ENCODE results near the gene GFPT2.

DNA sequence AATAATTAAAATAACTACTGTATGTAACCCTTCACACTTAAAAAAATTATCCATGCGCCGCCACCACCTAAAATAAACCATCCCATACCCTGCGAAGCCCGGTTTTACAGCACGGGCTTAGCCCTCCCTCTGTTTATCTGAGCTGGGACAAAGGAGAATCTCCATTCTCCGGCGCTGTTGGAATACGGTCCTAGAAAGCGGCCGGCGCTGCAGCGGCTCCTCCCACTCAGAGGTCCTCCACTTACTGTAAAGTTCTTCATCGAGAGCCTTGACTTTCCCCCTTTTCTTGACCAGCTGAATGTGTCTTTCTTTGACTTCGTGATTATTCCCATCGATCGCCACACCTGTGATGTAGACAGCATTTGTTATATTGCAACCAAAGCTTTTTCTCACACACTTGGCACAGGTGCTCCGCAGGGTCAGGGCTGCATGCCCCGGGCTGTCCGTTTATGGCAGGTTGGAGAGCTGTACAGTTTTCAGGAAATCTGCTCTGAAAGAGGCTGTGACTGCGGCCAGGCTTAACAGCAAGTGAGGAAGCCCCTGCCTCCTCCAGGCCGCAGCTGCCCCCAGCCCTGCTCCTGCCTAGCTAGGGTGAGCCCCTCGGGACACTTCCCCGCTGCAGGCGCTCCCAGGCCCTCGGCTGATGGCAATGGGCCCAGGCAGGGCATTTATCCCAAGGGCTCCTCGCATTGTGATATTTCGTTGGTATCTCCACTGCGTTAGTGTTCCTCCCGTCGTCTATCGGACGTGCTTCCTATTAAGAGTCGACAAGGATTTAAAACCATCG is 16.7 kb downstream of the GFPT2 start:
- TF ChIP-seq RAD21 (CRISPR knock-in tag; conservative IDR thresholded peaks at IDR 0.05 in 1 of 2, IDR thresholded peaks at IDR 0.05 in 1 of 2): no peak
- TF ChIP-seq, protein P1, sequence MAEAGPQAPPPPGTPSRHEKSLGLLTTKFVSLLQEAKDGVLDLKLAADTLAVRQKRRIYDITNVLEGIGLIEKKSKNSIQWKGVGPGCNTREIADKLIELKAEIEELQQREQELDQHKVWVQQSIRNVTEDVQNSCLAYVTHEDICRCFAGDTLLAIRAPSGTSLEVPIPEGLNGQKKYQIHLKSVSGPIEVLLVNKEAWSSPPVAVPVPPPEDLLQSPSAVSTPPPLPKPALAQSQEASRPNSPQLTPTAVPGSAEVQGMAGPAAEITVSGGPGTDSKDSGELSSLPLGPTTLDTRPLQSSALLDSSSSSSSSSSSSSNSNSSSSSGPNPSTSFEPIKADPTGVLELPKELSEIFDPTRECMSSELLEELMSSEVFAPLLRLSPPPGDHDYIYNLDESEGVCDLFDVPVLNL (CRISPR knock-in tag; IDR thresholded peaks at IDR 0.05; ENCODE audit: low read depth): no peak
- TF ChIP-seq POLR2A (conservative IDR thresholded peaks at IDR 0.05): no peak
- TF ChIP-seq CEBPB (tag; IDR thresholded peaks at IDR 0.05): no peak
- TF ChIP-seq, protein P2, sequence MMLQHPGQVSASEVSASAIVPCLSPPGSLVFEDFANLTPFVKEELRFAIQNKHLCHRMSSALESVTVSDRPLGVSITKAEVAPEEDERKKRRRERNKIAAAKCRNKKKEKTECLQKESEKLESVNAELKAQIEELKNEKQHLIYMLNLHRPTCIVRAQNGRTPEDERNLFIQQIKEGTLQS (IDR thresholded peaks at IDR 0.05): no peak
- TF ChIP-seq, protein P2 (CRISPR knock-in tag; conservative IDR thresholded peaks at IDR 0.05): no peak
- TF ChIP-seq ZNF384 (IDR thresholded peaks at IDR 0.05; ENCODE audit: low read depth, low read length): no peak

Measured in K562 (cell line).